OCI-LY1 (cell line): ENCODE data around the gene REL.

Experiments
- H2AFZ ChIP-seq: fragments of 200-600 bp; sonication (generic), shearing (Covaris generic); 2 replicates; pipeline ENCODE4 v1.6.0; 2014; ENCODE audit warnings: antibody characterized with exemption, mild to moderate bottlenecking, low read length
- H3F3A ChIP-seq: fragments of 200-600 bp; sonication (generic), shearing (Covaris generic); 2 replicates; pipeline ENCODE4 v1.6.0; 2014; ENCODE audit warnings: mild to moderate bottlenecking, antibody characterized with exemption, low read length, moderate library complexity; ENCODE audit not compliant: insufficient read depth
- H3K27ac ChIP-seq: fragments of 200-600 bp; sonication (generic); 2 replicates; pipeline ENCODE4 v1.5.1; 2014; ENCODE audit warnings: low read length, mixed run types, mild to moderate bottlenecking, low read depth; ENCODE audit not compliant: poor library complexity, severe bottlenecking
- H3K27me3 ChIP-seq: fragments of 200-600 bp; sonication (generic); 2 replicates; pipeline ENCODE4 v1.6.0; 2014; ENCODE audit warnings: antibody characterized with exemption, mild to moderate bottlenecking, low read length, moderate library complexity; ENCODE audit not compliant: insufficient read depth
- H3K36me3 ChIP-seq: fragments of 200-600 bp; sonication (generic); 2 replicates; pipeline ENCODE4 v1.6.1; 2014; ENCODE audit warnings: mild to moderate bottlenecking, antibody characterized with exemption, low read length, moderate library complexity, mixed read lengths; ENCODE audit not compliant: insufficient read depth
- H3K4me1 ChIP-seq: fragments of 200-600 bp; sonication (generic); 2 replicates; pipeline ENCODE4 v1.5.1; 2014; ENCODE audit warnings: mild to moderate bottlenecking, low read length, moderate library complexity; ENCODE audit not compliant: insufficient read depth, severe bottlenecking
- H3K4me2 ChIP-seq: fragments of 200-600 bp; sonication (generic), shearing (Covaris generic); 2 replicates; pipeline ENCODE4 v1.6.1; 2014; ENCODE audit warnings: low read length
- H3K4me3 ChIP-seq: fragments of 200-600 bp; sonication (generic); 2 replicates; pipeline ENCODE4 v1.5.1; 2014; ENCODE audit warnings: low read length, low read depth, mild to moderate bottlenecking, mixed read lengths; ENCODE audit not compliant: poor library complexity, severe bottlenecking
- H3K79me2 ChIP-seq: fragments of 200-600 bp; shearing (Covaris generic); 2 replicates; pipeline ENCODE4 v1.6.1; 2016; ENCODE audit warnings: mixed run types, low read length, mixed read lengths; ENCODE audit not compliant: insufficient read depth
- H3K9ac ChIP-seq: fragments of 200-600 bp; sonication (generic), shearing (Covaris generic); 2 replicates; pipeline ENCODE4 v1.6.1; 2014; ENCODE audit warnings: mild to moderate bottlenecking, low read length, mixed read lengths
- H3K9me2 ChIP-seq: fragments of 200-600 bp; sonication (generic), shearing (Covaris generic); 2 replicates; pipeline ENCODE4 v1.6.1; 2014; ENCODE audit warnings: low read depth, mild to moderate bottlenecking, low read length, mixed read lengths
- H3K9me3 ChIP-seq: fragments of 200-600 bp; shearing (Covaris generic); 2 replicates; pipeline ENCODE4 v1.6.1; 2014; ENCODE audit warnings: low read length, mixed read lengths
- H4K20me1 ChIP-seq: fragments of 200-600 bp; sonication (generic), shearing (Covaris generic); 2 replicates; pipeline ENCODE4 v1.6.0; 2016; ENCODE audit warnings: mild to moderate bottlenecking, low read length; ENCODE audit not compliant: insufficient read depth
- EZH2 ChIP-seq: fragments of 200-600 bp; sonication (generic), shearing (Covaris generic); IDR thresholded peaks from 2 replicates; pipeline ENCODE4 v1.8.0; 2017; ENCODE audit warnings: borderline replicate concordance, mixed run types, mild to moderate bottlenecking, antibody characterized with exemption, low read length, moderate library complexity, mixed read lengths
- TF ChIP-seq, protein P1 (sequence below): fragments of 200-600 bp; sonication (generic), shearing (Covaris generic); IDR thresholded peaks from 2 replicates; pipeline ENCODE4 v1.5.1; 2017; ENCODE audit warnings: mild to moderate bottlenecking, antibody characterized with exemption, low read length, moderate library complexity, mixed read lengths

Gene REL

DNA sequence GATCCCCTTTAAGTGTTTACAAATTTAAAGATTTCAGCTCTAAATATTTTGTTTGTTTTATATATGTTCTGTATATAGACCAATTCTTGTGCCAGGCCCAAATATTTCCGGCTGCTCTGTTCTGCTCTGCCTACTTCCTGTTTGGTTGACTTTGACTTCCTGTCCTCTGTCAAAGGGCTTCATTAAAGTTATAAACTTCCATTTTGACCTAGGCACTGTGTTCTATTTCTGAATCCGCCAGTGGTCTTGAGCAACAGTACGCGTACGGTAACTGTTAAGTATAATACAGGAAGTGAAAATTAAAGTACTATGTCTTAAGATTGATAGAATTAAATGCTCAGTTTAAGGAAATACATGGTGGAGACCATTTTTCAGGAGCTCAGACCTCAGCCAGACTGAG lies 13.5 kb upstream of the REL start:
- TF ChIP-seq EZH2, result no peak
- TF ChIP-seq, protein P1, sequence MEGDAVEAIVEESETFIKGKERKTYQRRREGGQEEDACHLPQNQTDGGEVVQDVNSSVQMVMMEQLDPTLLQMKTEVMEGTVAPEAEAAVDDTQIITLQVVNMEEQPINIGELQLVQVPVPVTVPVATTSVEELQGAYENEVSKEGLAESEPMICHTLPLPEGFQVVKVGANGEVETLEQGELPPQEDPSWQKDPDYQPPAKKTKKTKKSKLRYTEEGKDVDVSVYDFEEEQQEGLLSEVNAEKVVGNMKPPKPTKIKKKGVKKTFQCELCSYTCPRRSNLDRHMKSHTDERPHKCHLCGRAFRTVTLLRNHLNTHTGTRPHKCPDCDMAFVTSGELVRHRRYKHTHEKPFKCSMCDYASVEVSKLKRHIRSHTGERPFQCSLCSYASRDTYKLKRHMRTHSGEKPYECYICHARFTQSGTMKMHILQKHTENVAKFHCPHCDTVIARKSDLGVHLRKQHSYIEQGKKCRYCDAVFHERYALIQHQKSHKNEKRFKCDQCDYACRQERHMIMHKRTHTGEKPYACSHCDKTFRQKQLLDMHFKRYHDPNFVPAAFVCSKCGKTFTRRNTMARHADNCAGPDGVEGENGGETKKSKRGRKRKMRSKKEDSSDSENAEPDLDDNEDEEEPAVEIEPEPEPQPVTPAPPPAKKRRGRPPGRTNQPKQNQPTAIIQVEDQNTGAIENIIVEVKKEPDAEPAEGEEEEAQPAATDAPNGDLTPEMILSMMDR, result no peak
- H4K20me1 ChIP-seq, result no peaks in the 10 kb centered on the region
- no peaks in the 10 kb centered on the region for H3K9me2 ChIP-seq
- peaks cover 12% of the 10 kb centered on the region; the same call in 1 of the 2 replicates for H3K9me3 ChIP-seq
- peak overlapping the region; percentile 1 for H3K4me3 ChIP-seq
- H2AFZ ChIP-seq, result peak overlapping the region; percentile 99
- no peaks in the 10 kb centered on the region for H3F3A ChIP-seq
- H3K36me3 ChIP-seq, result peaks cover 5% of the 10 kb centered on the region; the same call in 1 of the 2 replicates
- H3K4me2 ChIP-seq, result peak overlapping the region; percentile 18; the same call in 1 of the 2 replicates
- no peaks in the 10 kb centered on the region for H3K79me2 ChIP-seq
- peak overlapping the region; percentile 83 for H3K27ac ChIP-seq
- H3K4me1 ChIP-seq, result peaks cover 38% of the 10 kb centered on the region
- no peaks in the 10 kb centered on the region for H3K27me3 ChIP-seq
- no peak overlapping the region for H3K9ac ChIP-seq

DNA sequence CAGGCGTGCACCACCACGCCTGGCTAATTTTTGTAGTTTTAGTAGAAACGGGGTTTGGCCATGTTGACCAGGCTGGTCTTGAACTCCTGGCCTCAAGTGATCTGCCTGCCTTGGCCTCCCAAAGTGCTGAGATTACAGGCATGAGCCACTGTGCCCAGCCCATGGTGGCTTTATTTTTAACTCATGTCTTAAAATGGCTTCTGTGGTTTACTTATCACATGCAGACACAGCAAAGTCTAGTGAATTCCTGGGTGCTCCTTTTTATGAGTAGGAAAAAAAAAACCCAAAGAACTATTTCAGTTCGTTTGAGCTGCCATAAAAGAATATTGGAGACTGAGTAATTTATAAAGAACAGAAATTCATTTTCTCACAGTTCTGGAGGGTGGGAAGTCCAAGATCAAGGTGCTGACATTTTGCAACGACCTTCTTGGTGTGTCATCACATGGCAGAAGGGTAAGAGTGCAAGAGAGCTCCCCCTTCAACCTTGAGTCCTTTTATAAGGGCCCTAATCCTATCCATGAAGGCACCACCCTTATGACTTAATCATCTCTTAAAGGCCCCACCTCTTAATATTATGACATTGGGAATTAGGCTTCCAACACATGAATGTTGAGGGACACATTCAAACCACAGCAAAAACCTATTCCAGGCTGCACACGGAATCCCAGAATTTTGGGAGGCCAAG lies 12.6 kb upstream of the REL start:
- Histone ChIP-seq H3K9me2 (no peaks in the 10 kb centered on the region), H2AFZ (no peak overlapping the region), H3K4me2 (no peak overlapping the region), H3K4me1 (peaks cover 45% of the 10 kb centered on the region), H3K79me2 (no peaks in the 10 kb centered on the region), H3K9me3 (peaks cover 12% of the 10 kb centered on the region; the same call in 1 of the 2 replicates), H3K9ac (no peak overlapping the region), H3K36me3 (peaks cover 5% of the 10 kb centered on the region; the same call in 1 of the 2 replicates), H3K27me3 (no peaks in the 10 kb centered on the region), H4K20me1 (no peaks in the 10 kb centered on the region), H3K4me3 (no peak overlapping the region), H3F3A (no peaks in the 10 kb centered on the region), H3K27ac (peak overlapping the region; percentile 83)
- TF ChIP-seq, protein P1, result no peak
- no peak for TF ChIP-seq EZH2

DNA sequence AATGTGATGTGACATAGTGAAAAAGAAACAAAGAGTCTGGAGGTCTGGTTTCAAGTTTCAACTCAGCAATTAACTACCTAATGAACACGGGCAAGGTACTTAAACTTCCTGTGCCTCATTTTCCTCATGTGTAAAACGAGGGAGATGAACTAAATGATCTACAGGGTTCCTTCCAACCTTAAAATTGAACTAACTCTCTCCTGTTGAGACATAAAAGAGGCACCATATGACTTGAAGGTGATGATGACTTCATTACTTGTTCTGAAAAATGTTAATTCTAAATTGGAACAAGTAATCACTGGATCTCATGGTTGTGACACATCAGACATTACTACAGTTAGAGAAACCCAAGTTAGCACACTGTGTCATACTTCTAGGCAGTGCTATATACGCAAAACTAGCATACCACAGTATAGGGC lies 8.9 kb upstream of the REL start:
- H2AFZ ChIP-seq, result peak overlapping the region; percentile 94
- peak overlapping the region; percentile 4; the same call in 1 of the 2 replicates for H3K4me2 ChIP-seq
- H3K4me3 ChIP-seq, result no peak overlapping the region
- peaks cover 4% of the 10 kb centered on the region; the same call in 1 of the 2 replicates for H3F3A ChIP-seq
- TF ChIP-seq, protein P1, result no peak
- TF ChIP-seq EZH2, result no peak
- H3K27me3 ChIP-seq, result no peaks in the 10 kb centered on the region
- peaks cover 5% of the 10 kb centered on the region; the same call in 1 of the 2 replicates for H3K36me3 ChIP-seq
- no peaks in the 10 kb centered on the region for H3K9me2 ChIP-seq
- H3K9ac ChIP-seq, result peak overlapping the region; percentile 23; the same call in 1 of the 2 replicates
- peaks cover 52% of the 10 kb centered on the region for H3K4me1 ChIP-seq
- H3K9me3 ChIP-seq, result no peaks in the 10 kb centered on the region
- peak overlapping the region; percentile 51 for H3K27ac ChIP-seq
- H3K79me2 ChIP-seq, result no peaks in the 10 kb centered on the region
- H4K20me1 ChIP-seq, result no peaks in the 10 kb centered on the region
